Endothelial cell of umbilical vein (primary cell): ENCODE results near the gene IQCN. TPM values are rescaled to one million over a fixed set of nuclear protein-coding genes. Genes with fewer than 3 reads are reported as not detected.

ENCODE experiments used
- BruUV-seq: library from RNA; stranded (reverse); fragments of 400-500 nt; replicated peaks from 2 replicates; lab custom pipeline; 2021; lab: Mats Ljungman, UMichigan
- CTCF ChIA-PET: fragments of 300-600, 350-600 bp; sonication (Branson Sonifier 250); formaldehyde crosslinking; loops from one replicate; lab custom pipeline; 2021; ENCODE audit warnings: antibody characterized with exemption, inconsistent platforms; lab: Charles Lee
- POLR2A ChIA-PET: fragments of 300-600, 350-600 bp; sonication (Branson Sonifier 250); formaldehyde crosslinking; loops from one replicate; lab custom pipeline; 2021; ENCODE audit warnings: antibody characterized with exemption, inconsistent platforms; lab: Charles Lee
- DNase-seq: peaks from one replicate; pipeline ENCODE4 v3.0.0-alpha.2; 2011; ENCODE audit warnings: low read depth, low spot score
- FAIRE-seq: peaks from 2 replicates; lab custom pipeline; 2011; peaks lifted over from hg19 to GRCh38; lab: Jason Lieb, UNC
- H2AFZ ChIP-seq: 2 replicates; pipeline ENCODE4 v1.6.0; 2012; ENCODE audit warnings: low read depth, low read length, control low read depth, inconsistent platforms
- H3K27ac ChIP-seq: 2 replicates; pipeline ENCODE4 v1.5.1; 2011; ENCODE audit warnings: low read depth, mild to moderate bottlenecking, control low read depth, low read length, moderate library complexity; ENCODE audit not compliant: insufficient read depth
- H3K27me3 ChIP-seq, 2 experiments: 2 replicates each; pipeline versions ENCODE4 v1.6.0 to v1.6.1; 2011; ENCODE audit warnings: low read length in 2 of 2, mixed read lengths in 1 of 2; ENCODE audit not compliant: control insufficient read depth in 2 of 2, insufficient read depth in 2 of 2
- H3K36me3 ChIP-seq, 2 experiments: 2 replicates in 1 of 2; 3 replicates in 1 of 2; pipeline ENCODE4 v1.5.1; 2011; ENCODE audit warnings: low read length in 2 of 2, mild to moderate bottlenecking in 1 of 2, moderate library complexity in 1 of 2; ENCODE audit not compliant: control insufficient read depth in 2 of 2, insufficient read depth in 2 of 2; ENCODE audit errors: extremely low read depth in 1 of 2
- H3K4me1 ChIP-seq: 3 replicates; pipeline ENCODE4 v1.5.1; 2011; ENCODE audit warnings: mild to moderate bottlenecking, low read length; ENCODE audit not compliant: control insufficient read depth, insufficient read depth; ENCODE audit errors: extremely low read depth
- H3K4me2 ChIP-seq: 2 replicates; pipeline ENCODE4 v1.6.1; 2011; ENCODE audit warnings: low read length, control low read depth, mixed read lengths; ENCODE audit not compliant: insufficient read depth
- H3K4me3 ChIP-seq, 3 experiments: fragments of 200-600 bp in 1 of 3; sonication (generic), shearing (Covaris generic) in 1 of 3; replicated peaks in 1 of 3; 2 replicates each; pipeline ENCODE4 v1.5.1; 2011 to 2016; ENCODE audit warnings: control low read depth in 3 of 3, low read length in 3 of 3, mild to moderate bottlenecking in 2 of 3, inconsistent platforms in 1 of 3, low read depth in 1 of 3, moderate library complexity in 1 of 3; ENCODE audit not compliant: insufficient read depth in 1 of 3
- H3K79me2 ChIP-seq: 2 replicates; pipeline ENCODE4 v1.6.0; 2012; ENCODE audit warnings: low read length, inconsistent platforms; ENCODE audit not compliant: control insufficient read depth, insufficient read depth
- H3K9ac ChIP-seq: replicated peaks from 2 replicates; pipeline ENCODE3; 2011; ENCODE audit warnings: low read length, control low read depth; ENCODE audit not compliant: insufficient read depth; ENCODE audit errors: extremely low read depth
- H3K9me1 ChIP-seq: replicated peaks from 3 replicates; pipeline ENCODE4 v1.6.0; 2011; ENCODE audit warnings: mild to moderate bottlenecking, low read length; ENCODE audit not compliant: control insufficient read depth, insufficient read depth; ENCODE audit errors: extremely low read depth
- H3K9me3 ChIP-seq: replicated peaks from 2 replicates; pipeline ENCODE4 v1.5.1; 2012; ENCODE audit warnings: low read length, inconsistent platforms; ENCODE audit not compliant: control insufficient read depth, insufficient read depth
- H4K20me1 ChIP-seq: replicated peaks from 2 replicates; pipeline ENCODE3; 2011; ENCODE audit warnings: mild to moderate bottlenecking, low read length; ENCODE audit not compliant: control insufficient read depth, insufficient read depth; ENCODE audit errors: extremely low read depth
- EZH2 ChIP-seq: IDR thresholded peaks from 2 replicates; pipeline ENCODE4 v1.6.1; 2012; ENCODE audit warnings: borderline replicate concordance, low read depth, mild to moderate bottlenecking, moderate library complexity, low read length, inconsistent platforms; ENCODE audit not compliant: severe bottlenecking
- FOS ChIP-seq: IDR thresholded peaks from 2 replicates; pipeline ENCODE4 v1.6.1; 2011; ENCODE audit warnings: mild to moderate bottlenecking, low read length, moderate library complexity, borderline replicate concordance; ENCODE audit not compliant: insufficient read depth
- GATA2 ChIP-seq: IDR thresholded peaks from 2 replicates; pipeline ENCODE4 v1.7.0; 2011; ENCODE audit warnings: low read depth, mild to moderate bottlenecking, moderate library complexity, mixed read lengths, low read length; ENCODE audit not compliant: insufficient read length, insufficient read depth
- JUN ChIP-seq: IDR thresholded peaks from 2 replicates; pipeline ENCODE4 v1.6.1; 2011; ENCODE audit warnings: borderline replicate concordance, low read depth; ENCODE audit not compliant: insufficient read length, insufficient read depth
- MYC ChIP-seq: IDR thresholded peaks from one replicate; pipeline ENCODE4 v1.6.1; 2011; ENCODE audit warnings: mild to moderate bottlenecking, low read depth, low read length
- POLR2A ChIP-seq: IDR thresholded peaks from 2 replicates; pipeline ENCODE4 v1.6.1; 2012; ENCODE audit warnings: low read depth, mild to moderate bottlenecking, control low read depth, low read length
- POLR2AphosphoS5 ChIP-seq: IDR thresholded peaks from 2 replicates; pipeline ENCODE4 v1.6.1; 2012; ENCODE audit warnings: low read depth, mild to moderate bottlenecking, control low read depth, low read length, moderate library complexity; ENCODE audit not compliant: insufficient read depth
- dilution Hi-C: fragments of 300-500 bp; cut with MboI; formaldehyde crosslinking; loops from one replicate; pipeline ENCODE4 v1.15.0; 2019; ENCODE audit warnings: low sequenced_read_pairs; ENCODE audit not compliant: extremely low pct_ligation_motif_present
- intact Hi-C: fragments of 100-400 bp; cut with micrococcal nuclease; formaldehyde crosslinking; loops from one replicate; pipeline ENCODE4 v1.10.0; 2022
- polyA plus RNA-seq, 4 experiments: library from polyadenylated mRNA; depleted of rRNA in 3 of 4; stranded (reverse) in 3 of 4; unstranded in 1 of 4; fragments of >200 nt; gene quantifications; 2 replicates each; pipeline versions ENCODE4 v1.2.1 to v1.2.3, GENCODE V29; 2011 to 2012; ENCODE audit warnings: missing spikeins in 1 of 4
- total RNA-seq: library from RNA; stranded (reverse); gene quantifications from 2 replicates; pipeline ENCODE4 v1.2.3, GENCODE V29; 2021
- TF ChIP-seq, protein P1 (sequence below), 2 donors: IDR thresholded peaks; 1 replicate in 1 of 2; 2 replicates in 1 of 2; pipeline ENCODE4 v1.5.1; 2011; ENCODE audit warnings: low read length in 2 of 2, mild to moderate bottlenecking in 2 of 2, moderate library complexity in 2 of 2, control low read depth in 1 of 2, inconsistent platforms in 1 of 2, low read depth in 1 of 2; ENCODE audit not compliant: insufficient read depth in 1 of 2; ENCODE audit errors: extremely low read depth in 1 of 2
- TF ChIP-seq, protein P2 (sequence below): IDR thresholded peaks from 2 replicates; pipeline ENCODE4 v1.6.1; 2011; ENCODE audit not compliant: insufficient read depth, insufficient read length

IQCN gene
- total and polyA plus RNA-seq, 2 donors (not counting 3 experiments of a cell fraction or from before 2014, with no cell fraction given) = 1.5 to 3.0 TPM

DNA sequence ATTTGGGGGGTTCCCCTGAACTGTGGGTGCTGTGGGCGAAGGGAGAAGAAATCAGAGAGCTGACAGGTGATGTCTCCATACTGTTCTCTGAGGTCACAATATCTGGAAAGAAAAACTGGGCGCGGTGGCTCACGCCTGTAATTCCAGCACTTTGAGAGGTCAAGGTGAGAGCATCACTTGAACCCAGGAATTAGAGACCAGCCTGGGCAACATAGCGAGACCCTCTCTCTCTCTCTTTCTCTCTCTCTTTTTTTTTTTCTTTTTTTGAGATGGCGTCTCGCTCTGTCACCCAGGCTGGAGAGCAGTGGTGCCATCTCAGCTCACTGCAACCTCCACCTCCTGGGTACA, 21.9 kb downstream of the IQCN start:
- POLR2A ChIA-PET = interaction anchor here (0.6 to 2.3 kb wide), 3 partner anchors 29 to 244 kb away, joined by 3 to 6 read pairs (median 3); partner anchors contain the start of genes ARRDC2 and JUND
- TF ChIP-seq MYC = no peak
- TF ChIP-seq, protein P1, sequence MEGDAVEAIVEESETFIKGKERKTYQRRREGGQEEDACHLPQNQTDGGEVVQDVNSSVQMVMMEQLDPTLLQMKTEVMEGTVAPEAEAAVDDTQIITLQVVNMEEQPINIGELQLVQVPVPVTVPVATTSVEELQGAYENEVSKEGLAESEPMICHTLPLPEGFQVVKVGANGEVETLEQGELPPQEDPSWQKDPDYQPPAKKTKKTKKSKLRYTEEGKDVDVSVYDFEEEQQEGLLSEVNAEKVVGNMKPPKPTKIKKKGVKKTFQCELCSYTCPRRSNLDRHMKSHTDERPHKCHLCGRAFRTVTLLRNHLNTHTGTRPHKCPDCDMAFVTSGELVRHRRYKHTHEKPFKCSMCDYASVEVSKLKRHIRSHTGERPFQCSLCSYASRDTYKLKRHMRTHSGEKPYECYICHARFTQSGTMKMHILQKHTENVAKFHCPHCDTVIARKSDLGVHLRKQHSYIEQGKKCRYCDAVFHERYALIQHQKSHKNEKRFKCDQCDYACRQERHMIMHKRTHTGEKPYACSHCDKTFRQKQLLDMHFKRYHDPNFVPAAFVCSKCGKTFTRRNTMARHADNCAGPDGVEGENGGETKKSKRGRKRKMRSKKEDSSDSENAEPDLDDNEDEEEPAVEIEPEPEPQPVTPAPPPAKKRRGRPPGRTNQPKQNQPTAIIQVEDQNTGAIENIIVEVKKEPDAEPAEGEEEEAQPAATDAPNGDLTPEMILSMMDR (IDR thresholded peaks at IDR 0.05; ENCODE audit: extremely low read depth in 1 of 2, insufficient read depth in 1 of 2, low read depth in 1 of 2, low read length in 2 of 2) = no peak
- no peak for TF ChIP-seq GATA2
- no peak for TF ChIP-seq POLR2A
- no peak for TF ChIP-seq EZH2
- no peak for TF ChIP-seq FOS
- TF ChIP-seq JUN = no peak
- no peak for TF ChIP-seq POLR2AphosphoS5
- TF ChIP-seq, protein P2, sequence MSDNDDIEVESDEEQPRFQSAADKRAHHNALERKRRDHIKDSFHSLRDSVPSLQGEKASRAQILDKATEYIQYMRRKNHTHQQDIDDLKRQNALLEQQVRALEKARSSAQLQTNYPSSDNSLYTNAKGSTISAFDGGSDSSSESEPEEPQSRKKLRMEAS = no peak
- Histone ChIP-seq H2AFZ (no peak overlapping the region), H3K36me3 (no peaks in the 10 kb centered on the region), H3K79me2 (no peaks in the 10 kb centered on the region), H3K4me2 (no peak overlapping the region), H3K9ac (no peak overlapping the region), H3K4me3 (no peak overlapping the region), H3K9me3 (no peaks in the 10 kb centered on the region), H3K4me1 (no peaks in the 10 kb centered on the region), H4K20me1 (no peaks in the 10 kb centered on the region), H3K27ac (no peak overlapping the region), H3K9me1 (no peaks in the 10 kb centered on the region), H3K27me3 (peaks cover 0 to 8% of the 10 kb centered on the region in 2 experiments)
- DNase-seq (no peak), FAIRE-seq (no peak)
- dilution Hi-C loops = no loop called here
- CTCF ChIA-PET = interaction anchor here (0.5 to 11.3 kb wide), 43 partner anchors 8 to 314 kb away, joined by 3 to 296 read pairs (median 5); partner anchors contain the start of genes LSM4, MPV17L2, PDE4C and PIK3R2
- BruUV-seq = no TSS peak
- intact Hi-C loops = loop anchor here (1.0 to 5.0 kb wide), 2 partner anchors 139 to 245 kb away; partner anchors contain the start of gene ARRDC2
